Measurements from ENCODE around the gene PTPRJ.
"Not testable (repeated sequence)": the region's sequence is repeated elsewhere in the genome, so short reads cannot be mapped to it uniquely, and the experiment has no call there.

DNA sequence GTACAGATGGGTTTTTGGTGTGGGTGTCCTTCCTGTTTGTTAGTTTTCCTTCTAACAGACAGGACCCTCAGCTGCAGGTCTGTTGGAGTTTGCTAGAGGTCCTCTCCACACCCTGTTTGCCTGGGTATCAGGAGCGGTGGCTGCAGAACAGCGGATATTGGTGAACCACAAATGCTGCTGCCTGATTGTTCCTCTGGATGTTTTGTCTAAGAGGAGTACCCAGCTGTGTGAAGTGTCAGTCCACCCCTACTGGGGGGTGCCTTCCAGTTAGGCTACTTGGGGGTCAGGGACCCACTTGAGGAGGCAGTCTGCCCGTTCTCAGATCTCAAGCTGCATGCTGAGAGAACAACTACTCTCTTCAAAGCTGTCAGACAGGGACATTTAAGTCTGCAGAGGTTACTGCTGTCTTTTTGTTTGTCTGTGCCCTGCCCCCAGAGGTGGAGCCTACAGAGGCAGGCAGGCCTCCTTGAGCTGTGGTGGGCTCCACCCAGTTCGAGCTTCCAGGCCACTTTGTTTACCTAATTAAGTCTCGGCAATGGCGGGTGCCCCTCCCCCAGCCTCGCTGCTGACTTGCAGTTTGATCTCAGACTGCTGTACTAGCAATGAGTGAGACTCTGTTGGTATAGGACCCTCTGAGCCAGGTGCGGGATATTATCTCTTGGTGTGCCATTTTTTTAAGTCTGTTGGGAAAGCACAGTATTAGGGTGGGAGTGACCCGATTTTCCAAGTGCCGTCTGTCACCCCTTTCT is 210.7 kb downstream of the PTPRJ start:
- not testable (repeated sequence) for TF ChIP-seq EZH2 (IDR thresholded peaks at IDR 0.05; ENCODE audit: borderline replicate concordance)
- TF ChIP-seq, protein P1, sequence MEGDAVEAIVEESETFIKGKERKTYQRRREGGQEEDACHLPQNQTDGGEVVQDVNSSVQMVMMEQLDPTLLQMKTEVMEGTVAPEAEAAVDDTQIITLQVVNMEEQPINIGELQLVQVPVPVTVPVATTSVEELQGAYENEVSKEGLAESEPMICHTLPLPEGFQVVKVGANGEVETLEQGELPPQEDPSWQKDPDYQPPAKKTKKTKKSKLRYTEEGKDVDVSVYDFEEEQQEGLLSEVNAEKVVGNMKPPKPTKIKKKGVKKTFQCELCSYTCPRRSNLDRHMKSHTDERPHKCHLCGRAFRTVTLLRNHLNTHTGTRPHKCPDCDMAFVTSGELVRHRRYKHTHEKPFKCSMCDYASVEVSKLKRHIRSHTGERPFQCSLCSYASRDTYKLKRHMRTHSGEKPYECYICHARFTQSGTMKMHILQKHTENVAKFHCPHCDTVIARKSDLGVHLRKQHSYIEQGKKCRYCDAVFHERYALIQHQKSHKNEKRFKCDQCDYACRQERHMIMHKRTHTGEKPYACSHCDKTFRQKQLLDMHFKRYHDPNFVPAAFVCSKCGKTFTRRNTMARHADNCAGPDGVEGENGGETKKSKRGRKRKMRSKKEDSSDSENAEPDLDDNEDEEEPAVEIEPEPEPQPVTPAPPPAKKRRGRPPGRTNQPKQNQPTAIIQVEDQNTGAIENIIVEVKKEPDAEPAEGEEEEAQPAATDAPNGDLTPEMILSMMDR (IDR thresholded peaks at IDR 0.05; ENCODE audit: poor library complexity), result not testable (repeated sequence)

All from hepatocyte (in vitro differentiated cells).